IMR-90 (cell line): ENCODE measurements around the gene FBLN7. TPM values are rescaled to one million over a fixed set of nuclear protein-coding genes. Genes with fewer than 3 reads are reported as not detected.

Source experiments
- ATAC-seq: fragments of 200-7000 bp; cut with Tn5 transposase; 2 replicates; pipeline ENCODE4 v1.9.1; 2020; ENCODE audit warnings: low read depth, mild to moderate bottlenecking, moderate library complexity
- BruUV-seq: library from RNA; stranded (reverse); fragments of 400-500 nt; replicated peaks from 2 replicates; lab custom pipeline; 2021; lab: Mats Ljungman, UMichigan
- CTCF ChIA-PET: fragments of 300-600 bp; formaldehyde crosslinking; extraction: SDS; loops from one replicate; lab custom pipeline; 2021; ENCODE audit warnings: antibody characterized with exemption; lab: Yijun Ruan, JAX
- POLR2A ChIA-PET: fragments of 300-600 bp; sonication (Branson Sonifier 250); formaldehyde crosslinking; loops from one replicate; lab custom pipeline; 2022; ENCODE audit warnings: antibody characterized with exemption; ENCODE audit not compliant: unreplicated experiment; lab: Charles Lee
- DNase-seq: peaks from one replicate; pipeline ENCODE4 v3.0.0; 2013
- H2AFZ ChIP-seq: replicated peaks from 2 replicates; pipeline ENCODE3; 2013; ENCODE audit warnings: low read length, mild to moderate bottlenecking; ENCODE audit not compliant: poor library complexity
- H2AK5ac ChIP-seq: 2 replicates; pipeline ENCODE4 v1.6.1; 2013; ENCODE audit warnings: low read depth, low read length, inconsistent platforms
- H2AK9ac ChIP-seq: replicated peaks from 2 replicates; pipeline ENCODE3; 2013; ENCODE audit warnings: mild to moderate bottlenecking, low read depth, low read length, moderate library complexity; ENCODE audit not compliant: poor library complexity
- H2BK120ac ChIP-seq: 2 replicates; pipeline ENCODE4 v1.6.1; 2013; ENCODE audit warnings: low read depth, low read length, inconsistent platforms
- H2BK15ac ChIP-seq: 3 replicates; pipeline ENCODE4 v1.6.1; 2013; ENCODE audit warnings: low read depth, low read length, inconsistent platforms
- H2BK20ac ChIP-seq: 2 replicates; pipeline ENCODE4 v1.6.1; 2013; ENCODE audit warnings: low read depth, mild to moderate bottlenecking, inconsistent platforms, low read length, moderate library complexity
- H2BK5ac ChIP-seq: 2 replicates; pipeline ENCODE4 v1.6.1; 2013; ENCODE audit warnings: mild to moderate bottlenecking, low read depth, low read length, inconsistent platforms; ENCODE audit not compliant: poor library complexity, severe bottlenecking
- H3K14ac ChIP-seq: replicated peaks from 2 replicates; pipeline ENCODE4 v1.6.1; 2013; ENCODE audit warnings: low read depth, low read length, inconsistent platforms
- H3K18ac ChIP-seq: 2 replicates; pipeline ENCODE4 v1.6.1; 2013; ENCODE audit warnings: low read depth, low read length, control low read depth
- H3K23ac ChIP-seq: 2 replicates; pipeline ENCODE4 v1.6.1; 2013; ENCODE audit warnings: low read depth, low read length, inconsistent platforms
- H3K27ac ChIP-seq: 2 replicates; pipeline ENCODE4 v1.5.1; 2013; ENCODE audit warnings: mild to moderate bottlenecking, control low read depth, low read length; ENCODE audit not compliant: insufficient read depth
- H3K27me3 ChIP-seq: 2 replicates; pipeline ENCODE4 v1.6.1; 2013; ENCODE audit warnings: low read length; ENCODE audit not compliant: control insufficient read depth, insufficient read depth
- H3K36me3 ChIP-seq: 2 replicates; pipeline ENCODE4 v1.6.1; 2013; ENCODE audit warnings: low read length, mixed read lengths; ENCODE audit not compliant: control insufficient read depth, insufficient read depth
- H3K4ac ChIP-seq: 2 replicates; pipeline ENCODE4 v1.6.1; 2013; ENCODE audit warnings: low read depth, low read length, inconsistent platforms
- H3K4me1 ChIP-seq: 2 replicates; pipeline ENCODE4 v1.6.1; 2013; ENCODE audit warnings: low read length, mixed read lengths; ENCODE audit not compliant: control insufficient read depth, insufficient read depth
- H3K4me2 ChIP-seq: 2 replicates; pipeline ENCODE4 v1.6.1; 2013; ENCODE audit warnings: low read depth, mild to moderate bottlenecking, control low read depth, low read length, moderate library complexity
- H3K4me3 ChIP-seq: 2 replicates; pipeline ENCODE4 v1.5.1; 2013; ENCODE audit warnings: low read depth, mild to moderate bottlenecking, control low read depth, low read length, moderate library complexity; ENCODE audit not compliant: insufficient read depth
- H3K56ac ChIP-seq: 2 replicates; pipeline ENCODE4 v1.6.1; 2013; ENCODE audit warnings: low read length, inconsistent platforms; ENCODE audit not compliant: insufficient read depth; ENCODE audit errors: extremely low read depth
- H3K79me1 ChIP-seq, 2 experiments: 2 replicates each; pipeline ENCODE4 v1.6.1; 2013; ENCODE audit warnings: low read length in 2 of 2, inconsistent platforms in 1 of 2, low read depth in 1 of 2
- H3K9ac ChIP-seq: 2 replicates; pipeline ENCODE4 v1.6.1; 2013; ENCODE audit warnings: low read depth, low read length, control low read depth
- H3K9me1 ChIP-seq: 2 replicates; pipeline ENCODE4 v1.6.1; 2013; ENCODE audit warnings: low read length, inconsistent platforms; ENCODE audit not compliant: insufficient read depth
- H3K9me3 ChIP-seq: 2 replicates; pipeline ENCODE4 v1.6.1; 2013; ENCODE audit warnings: low read length; ENCODE audit not compliant: control insufficient read depth, insufficient read depth
- H4K20me1 ChIP-seq: 2 replicates; pipeline ENCODE4 v1.6.1; 2013; ENCODE audit warnings: low read length, inconsistent platforms; ENCODE audit not compliant: insufficient read depth
- H4K5ac ChIP-seq: 2 replicates; pipeline ENCODE4 v1.6.1; 2013; ENCODE audit warnings: mild to moderate bottlenecking, low read depth, low read length, control low read depth
- H4K8ac ChIP-seq, 2 experiments: 2 replicates each; pipeline ENCODE4 v1.6.1; 2013; ENCODE audit warnings: low read depth in 2 of 2, low read length in 2 of 2, control low read depth in 1 of 2, inconsistent platforms in 1 of 2
- H4K91ac ChIP-seq: 2 replicates; pipeline ENCODE4 v1.6.1; 2013; ENCODE audit warnings: low read depth, low read length, inconsistent platforms; ENCODE audit not compliant: insufficient read depth
- CEBPB ChIP-seq: IDR thresholded peaks from 2 replicates; pipeline ENCODE4 v1.6.1; 2012; ENCODE audit warnings: low read depth, low read length, improper control_type of control experiment
- CTCF ChIP-seq: conservative IDR thresholded peaks from 2 replicates; pipeline ENCODE4 v1.5.1; 2012; ENCODE audit warnings: mild to moderate bottlenecking, low read depth, low read length, improper control_type of control experiment
- ELK1 ChIP-seq: fragments of 150-350 bp; IDR thresholded peaks from 2 replicates; pipeline ENCODE4 v1.6.1; 2016; ENCODE audit warnings: low read depth, mild to moderate bottlenecking, low read length, moderate library complexity, borderline replicate concordance
- FOS ChIP-seq: fragments of 150-350 bp; IDR thresholded peaks from 2 replicates; pipeline ENCODE4 v1.6.1; 2016; ENCODE audit warnings: low read depth, low read length
- MAFK ChIP-seq: IDR thresholded peaks from 2 replicates; pipeline ENCODE4 v1.6.1; 2012; ENCODE audit warnings: low read depth, low read length, improper control_type of control experiment
- MAZ ChIP-seq: IDR thresholded peaks from 2 replicates; pipeline ENCODE4 v1.6.1; 2012; ENCODE audit warnings: low read depth, mild to moderate bottlenecking, low read length, improper control_type of control experiment, moderate library complexity, borderline replicate concordance
- MXI1 ChIP-seq: IDR thresholded peaks from 2 replicates; pipeline ENCODE4 v1.6.1; 2012; ENCODE audit warnings: low read depth, mild to moderate bottlenecking, low read length, moderate library complexity, borderline replicate concordance
- NFE2L2 ChIP-seq: fragments of 150-350 bp; IDR thresholded peaks from 2 replicates; pipeline ENCODE4 v1.6.1; 2016; ENCODE audit warnings: low read depth, mild to moderate bottlenecking, low read length
- POLR2A ChIP-seq: IDR thresholded peaks from 2 replicates; pipeline ENCODE4 v1.6.1; 2012; ENCODE audit warnings: mild to moderate bottlenecking, low read depth, low read length
- RAD21 ChIP-seq: IDR thresholded peaks from 2 replicates; pipeline ENCODE4 v1.6.1; 2012; ENCODE audit warnings: low read length, improper control_type of control experiment
- RCOR1 ChIP-seq: IDR thresholded peaks from 2 replicates; pipeline ENCODE4 v1.6.1; 2012; ENCODE audit warnings: mild to moderate bottlenecking, low read length, improper control_type of control experiment; ENCODE audit not compliant: insufficient replicate concordance
- RFX5 ChIP-seq: IDR thresholded peaks from 2 replicates; pipeline ENCODE4 v1.8.0; 2012; ENCODE audit warnings: low read depth, mild to moderate bottlenecking, low read length, moderate library complexity
- SMC3 ChIP-seq: fragments of 150-350 bp; IDR thresholded peaks from 2 replicates; pipeline ENCODE4 v1.6.1; 2016; ENCODE audit warnings: low read depth, mild to moderate bottlenecking, antibody characterized with exemption, low read length, moderate library complexity
- USF2 ChIP-seq: fragments of 150-350 bp; IDR thresholded peaks from 2 replicates; pipeline ENCODE4 v1.6.1; 2017; ENCODE audit warnings: mild to moderate bottlenecking, antibody characterized with exemption, low read length, low read depth
- WGBS, 2 experiments: methylation state at CpG; one replicate each; pipeline versions ENCODE4 v1.1.5 to v1.1.7; 2013; ENCODE audit warnings: missing lambda C conversion rate in 2 of 2; ENCODE audit not compliant: insufficient read length in 1 of 2; ENCODE audit errors: extremely low coverage in 2 of 2; 5-methylcytosine and 5-hydroxymethylcytosine counted together
- dilution Hi-C: fragments of 300-500 bp; cut with HindIII; formaldehyde crosslinking; loops from one replicate; pipeline ENCODE4 v1.14.3; 2018; ENCODE audit warnings: low sequenced_read_pairs; ENCODE audit not compliant: unreplicated experiment
- in situ Hi-C: fragments of 300-500 bp; cut with MboI; formaldehyde crosslinking; loops from 3 replicates; pipeline ENCODE4 v1.14.3; 2019; ENCODE audit warnings: low sequenced_read_pairs, inconsistent platforms, mixed read lengths
- intact Hi-C: fragments of 100-400 bp; cut with micrococcal nuclease; formaldehyde crosslinking; loops from 2 replicates; pipeline ENCODE4 v1.10.0; 2022
- polyA plus RNA-seq, 3 experiments: library from polyadenylated mRNA; depleted of rRNA; stranded (reverse); fragments of >200 nt; gene quantifications; 2 replicates each; pipeline ENCODE4 v1.2.3, GENCODE V29; 2012; ENCODE audit warnings: low replicate concordance in 1 of 3
- total RNA-seq: library from RNA; depleted of rRNA; stranded (reverse); fragments of >200 nt; gene quantifications from 2 replicates; pipeline ENCODE4 v1.2.3, GENCODE V29; 2012

FBLN7 gene
- total and polyA plus RNA-seq, 2 of the 4 experiments (the other 2 are of a cell fraction), result 0.18 to 1.2 TPM

- Histone ChIP-seq H2AK9ac (no peak overlapping the region), H3K14ac (no peak overlapping the region), H4K8ac (no peak overlapping the region), H3K9me1 (no peaks in the 10 kb centered on the region), H3K27ac (no peak overlapping the region), H3K79me1 (no peaks in the 10 kb centered on the region), H3K4me3 (no peak overlapping the region), H4K91ac (no peak overlapping the region), H4K5ac (no peak overlapping the region), H3K4me1 (no peaks in the 10 kb centered on the region), H3K4me2 (no peak overlapping the region), H2BK20ac (no peak overlapping the region), H2AFZ (no peak overlapping the region), H2AK5ac (no peak overlapping the region), H2BK5ac (no peak overlapping the region), H3K56ac (no peak overlapping the region), H4K20me1 (no peaks in the 10 kb centered on the region), H2BK15ac (no peak overlapping the region), H3K4ac (no peak overlapping the region), H3K36me3 (no peaks in the 10 kb centered on the region), H3K27me3 (peaks cover 15% of the 10 kb centered on the region), H3K18ac (no peak overlapping the region), H2BK120ac (no peak overlapping the region), H3K9me3 (peaks cover 2% of the 10 kb centered on the region; the same call in 1 of the 2 replicates), H3K23ac (no peak overlapping the region), H3K9ac (no peak overlapping the region)
- dilution Hi-C loops (no loop called here), intact Hi-C loops (no loop called here), in situ Hi-C loops (no loop called here)
- CTCF ChIA-PET, result interaction anchor here (0.8 to 1.0 kb wide), 2 partner anchors 10 to 15 kb away, joined by 3 read pairs; no protein-coding TSS in a partner anchor
- TF ChIP-seq USF2 (no peak), RFX5 (no peak), MAFK (no peak), MXI1 (no peak), POLR2A (no peak), MAZ (no peak), CTCF (no peak), ELK1 (no peak), RCOR1 (no peak), FOS (no peak), NFE2L2 (no peak), CEBPB (no peak), SMC3 (no peak), RAD21 (no peak)
- no peak for DNase-seq
- POLR2A ChIA-PET, result no interaction called here
- no TSS peak for BruUV-seq
- no peak for ATAC-seq
- no CpG with 5 or more reads among the region's 3 CpGs for WGBS, 2 experiments
Measured at GRCh38 chr2:112201696-112202430, 63.7 kb downstream of the FBLN7 start.
